GM10266 (cell line): ENCODE results near the gene RWDD4.

Source experiments
- DNase-seq: peaks from one replicate; pipeline ENCODE4 v3.0.0; 2012; ENCODE audit errors: extremely low spot score
- TF ChIP-seq, protein P1 (sequence below): IDR thresholded peaks from 2 replicates; pipeline ENCODE4 v1.5.1; 2012; ENCODE audit warnings: mild to moderate bottlenecking, low read depth; ENCODE audit not compliant: control insufficient read depth, insufficient read depth; ENCODE audit errors: missing control alignments

Gene RWDD4

DNA sequence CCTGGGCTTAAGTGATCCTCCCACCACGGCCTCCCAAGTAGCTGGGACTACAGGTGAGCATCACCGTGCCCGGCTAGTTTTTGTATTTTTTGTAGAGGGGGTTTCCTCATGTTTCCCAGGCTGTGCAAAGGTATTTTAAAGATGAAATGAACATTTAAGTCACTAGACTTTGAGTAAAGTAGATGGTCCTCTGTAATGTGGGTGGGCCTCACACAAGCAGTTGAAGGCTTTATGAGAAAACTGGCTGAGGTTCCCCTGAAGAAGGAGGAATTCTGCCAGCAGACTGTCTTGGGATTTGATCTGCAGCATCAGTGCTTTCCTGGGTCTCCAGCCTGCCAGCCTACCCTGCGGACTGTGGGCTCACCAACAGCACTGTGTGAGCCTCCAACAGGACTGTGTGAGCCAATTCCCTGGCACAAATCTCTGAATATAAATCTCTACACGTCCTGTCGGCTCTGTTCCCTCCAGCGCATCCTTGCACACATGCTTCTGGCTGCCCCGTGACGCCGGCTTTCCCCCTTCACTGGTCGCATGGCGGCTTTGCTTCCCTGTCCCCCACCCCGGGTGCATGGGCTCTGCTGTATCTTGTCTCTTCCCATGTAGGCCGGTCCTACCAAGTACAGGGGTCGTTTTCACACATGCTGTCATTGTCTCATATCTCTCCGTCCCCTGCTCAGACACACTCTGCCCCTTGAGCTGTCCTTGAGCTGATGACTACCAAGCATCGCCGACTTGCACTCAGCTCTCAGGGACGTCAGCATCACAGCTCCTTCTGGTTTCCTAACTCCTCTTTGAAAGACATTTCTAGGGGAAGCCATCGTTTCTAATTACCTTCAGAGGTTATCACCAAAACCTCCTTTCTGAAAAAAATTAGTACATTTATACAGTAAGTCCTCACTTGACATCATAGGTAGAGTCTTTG lies 46.4 kb downstream of the RWDD4 start:
- TF ChIP-seq, protein P1, sequence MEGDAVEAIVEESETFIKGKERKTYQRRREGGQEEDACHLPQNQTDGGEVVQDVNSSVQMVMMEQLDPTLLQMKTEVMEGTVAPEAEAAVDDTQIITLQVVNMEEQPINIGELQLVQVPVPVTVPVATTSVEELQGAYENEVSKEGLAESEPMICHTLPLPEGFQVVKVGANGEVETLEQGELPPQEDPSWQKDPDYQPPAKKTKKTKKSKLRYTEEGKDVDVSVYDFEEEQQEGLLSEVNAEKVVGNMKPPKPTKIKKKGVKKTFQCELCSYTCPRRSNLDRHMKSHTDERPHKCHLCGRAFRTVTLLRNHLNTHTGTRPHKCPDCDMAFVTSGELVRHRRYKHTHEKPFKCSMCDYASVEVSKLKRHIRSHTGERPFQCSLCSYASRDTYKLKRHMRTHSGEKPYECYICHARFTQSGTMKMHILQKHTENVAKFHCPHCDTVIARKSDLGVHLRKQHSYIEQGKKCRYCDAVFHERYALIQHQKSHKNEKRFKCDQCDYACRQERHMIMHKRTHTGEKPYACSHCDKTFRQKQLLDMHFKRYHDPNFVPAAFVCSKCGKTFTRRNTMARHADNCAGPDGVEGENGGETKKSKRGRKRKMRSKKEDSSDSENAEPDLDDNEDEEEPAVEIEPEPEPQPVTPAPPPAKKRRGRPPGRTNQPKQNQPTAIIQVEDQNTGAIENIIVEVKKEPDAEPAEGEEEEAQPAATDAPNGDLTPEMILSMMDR, result no peak
- no peak for DNase-seq

DNA sequence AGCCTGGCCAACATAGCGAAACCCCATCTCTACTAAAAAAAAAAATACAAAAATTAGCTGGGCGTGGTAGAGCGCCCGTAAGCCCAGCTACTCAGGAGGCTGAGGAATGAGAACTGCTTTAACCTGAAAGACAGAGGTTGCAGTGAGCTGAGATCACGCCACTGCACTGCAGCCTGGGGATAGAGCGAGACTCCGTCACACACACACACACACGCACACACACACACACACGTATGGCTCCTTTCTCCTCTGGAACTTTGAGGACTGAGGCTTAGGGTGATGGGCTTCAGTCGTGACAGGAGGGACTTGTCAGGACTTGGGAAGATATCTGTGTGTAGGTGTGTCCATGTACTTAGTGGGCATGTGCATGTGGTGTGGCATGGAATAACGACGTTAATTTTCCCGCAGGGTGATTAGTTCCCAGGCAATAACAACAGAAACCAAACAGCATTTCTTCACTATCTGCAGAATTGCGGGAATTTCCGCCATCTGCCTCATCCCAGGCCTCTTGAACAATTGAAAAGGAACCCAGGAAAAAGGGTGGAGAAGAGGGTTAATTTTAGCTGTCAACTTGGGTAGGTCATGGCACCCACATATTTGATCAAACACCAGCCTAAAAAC lies 47.7 kb downstream of the RWDD4 start:
- TF ChIP-seq, protein P1, result no peak
- DNase-seq, result no peak

DNA sequence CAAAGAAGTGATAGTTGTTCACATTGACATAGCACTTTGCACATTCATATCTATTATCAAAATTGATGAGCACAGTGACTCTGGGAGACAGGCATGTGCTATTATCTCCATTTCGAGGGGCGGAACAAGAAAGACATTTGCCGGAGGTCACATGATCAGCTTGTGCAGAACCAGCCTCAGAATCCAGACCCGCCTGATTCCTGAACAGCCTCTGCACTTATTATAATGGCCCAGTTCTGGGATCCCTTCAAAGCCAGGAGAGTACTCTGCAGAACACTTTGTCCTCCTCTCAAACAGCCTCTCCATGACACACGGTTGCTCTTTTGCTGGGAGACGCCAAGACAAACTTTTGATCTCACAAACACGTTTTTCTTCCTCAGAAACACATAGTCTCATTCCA lies 48.4 kb downstream of the RWDD4 start:
- TF ChIP-seq, protein P1, result no peak
- no peak for DNase-seq

DNA sequence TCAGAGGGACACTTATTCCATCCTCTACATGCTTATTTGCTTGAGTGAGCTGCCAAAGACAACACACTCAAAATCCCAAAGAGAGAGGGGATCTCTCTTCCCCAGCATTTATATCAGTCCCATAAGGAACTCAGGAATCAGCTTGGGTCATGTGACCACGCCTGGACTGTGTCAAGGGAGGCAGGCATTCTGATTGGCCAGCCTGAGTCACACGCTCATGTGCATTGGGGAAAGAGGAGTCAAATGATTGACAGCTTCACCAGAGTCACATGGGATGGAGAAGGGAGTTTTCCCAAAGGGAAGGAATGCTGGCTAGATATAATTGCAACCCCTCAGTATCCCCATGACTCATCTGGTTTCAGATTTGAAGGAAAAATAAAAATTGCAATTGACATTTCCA lies 49.0 kb downstream of the RWDD4 start:
- TF ChIP-seq, protein P1, result no peak
- DNase-seq, result no peak

DNA sequence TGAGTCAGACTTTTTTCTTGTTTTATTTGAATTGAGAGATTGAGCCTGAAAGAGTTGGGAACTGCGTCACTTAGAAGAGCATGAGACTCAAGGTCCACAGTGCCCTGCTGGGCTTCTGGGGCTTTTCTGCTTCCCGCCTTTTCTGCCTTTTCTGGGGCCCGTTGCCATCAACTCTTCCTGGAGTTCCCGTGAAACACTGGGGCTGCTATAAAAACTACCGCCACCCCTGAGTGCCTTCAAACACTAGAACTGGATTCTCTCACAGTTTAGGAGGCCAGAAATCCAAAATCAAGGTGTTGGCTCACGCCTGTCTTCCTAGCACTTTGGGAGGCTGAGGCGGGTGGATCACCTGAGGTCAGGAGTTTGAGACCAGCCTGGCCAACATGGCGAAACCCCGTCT lies 49.8 kb downstream of the RWDD4 start:
- no peak for DNase-seq
- TF ChIP-seq, protein P1, result no peak

DNA sequence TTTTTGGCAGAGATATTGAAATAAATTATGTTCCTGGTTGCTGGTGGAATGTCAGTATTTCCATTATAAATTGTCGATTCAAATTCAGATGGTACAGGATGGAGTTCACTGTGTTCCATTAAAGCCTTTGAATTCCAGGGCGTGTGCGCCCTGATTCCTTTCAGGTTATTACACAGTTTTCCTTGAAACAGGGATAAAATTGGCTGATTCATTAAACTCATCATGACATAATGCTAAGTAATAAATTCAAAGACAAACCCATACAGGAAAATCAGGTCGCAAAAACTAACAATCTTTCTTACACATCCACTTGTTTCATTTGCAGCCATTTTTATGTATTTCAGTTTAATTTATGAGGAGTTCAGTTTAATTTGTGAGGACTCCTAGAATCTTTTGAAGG lies 51.1 kb downstream of the RWDD4 start:
- TF ChIP-seq, protein P1, result no peak
- no peak for DNase-seq

DNA sequence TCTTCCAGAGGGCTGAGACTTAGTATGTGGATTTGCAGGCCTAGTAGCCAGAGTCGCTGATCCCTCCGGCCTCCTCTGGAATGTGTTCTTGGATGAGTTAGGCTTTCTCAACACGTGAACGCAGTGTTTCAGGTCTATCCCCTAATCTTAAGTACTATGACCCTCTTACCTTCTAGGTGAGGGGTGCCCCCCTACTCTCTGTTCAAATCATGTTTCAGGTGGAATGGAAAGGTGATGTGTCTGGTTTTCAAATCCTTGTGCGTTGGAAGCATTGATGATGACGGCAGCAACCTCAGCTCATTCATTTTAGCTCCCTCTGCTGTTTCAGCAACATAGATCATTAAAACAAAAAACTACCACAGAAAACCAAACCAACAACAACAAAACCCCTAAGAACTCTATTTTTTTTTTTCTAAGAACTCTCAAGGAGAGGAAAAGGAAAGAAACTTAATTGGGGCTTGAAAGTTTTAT lies 56.4 kb downstream of the RWDD4 start:
- TF ChIP-seq, protein P1, result peak; percentile 4
- no peak for DNase-seq
